ENCODE results near the gene OCIAD2. TPM values are rescaled to one million over a fixed set of nuclear protein-coding genes. Genes with fewer than 3 reads are reported as not detected.
"Not testable (repeated sequence)": the region's sequence is repeated elsewhere in the genome, so short reads cannot be mapped to it uniquely, and the experiment has no call there.

The OCIAD2 gene
- total and polyA plus RNA-seq, 2 experiments from 2014 or later = 32.6 to 178 TPM

- 100% methylated on average over 5 of the region's 5 CpGs for WGBS (ENCODE audit: low lambda C conversion rate, missing lambda C conversion rate)
- TF ChIP-seq EZH2phosphoT487 (IDR thresholded peaks at IDR 0.05; ENCODE audit: low read depth, severe bottlenecking, unreplicated experiment) (no peak), CTCF (IDR thresholded peaks at IDR 0.05; ENCODE audit: poor library complexity) (no peak)
- no peaks in the 10 kb centered on the region for H3K36me3 ChIP-seq (replicated peaks; ENCODE audit: insufficient read depth, low read depth)
- H4K20me1 ChIP-seq (ENCODE audit: insufficient read depth, poor library complexity, severe bottlenecking) = no peaks in the 10 kb centered on the region
- no peaks in the 10 kb centered on the region for H3K79me2 ChIP-seq
- H3K4me3 ChIP-seq = no peak overlapping the region
- DNase-seq (ENCODE audit: low spot score) = no peak
- H3K9me3 ChIP-seq (ENCODE audit: low read depth) = no peaks in the 10 kb centered on the region
- H3K4me1 ChIP-seq (ENCODE audit: insufficient read depth) = no peaks in the 10 kb centered on the region
- no peak overlapping the region for H3K27ac ChIP-seq
- no peak overlapping the region for H2AFZ ChIP-seq
- H3K4me2 ChIP-seq = no peak overlapping the region
- no peaks in the 10 kb centered on the region for H3K27me3 ChIP-seq
- H3K9me2 ChIP-seq (replicated peaks; ENCODE audit: insufficient read depth) = no peaks in the 10 kb centered on the region
Observed at GRCh38 chr4:48898733-48899431, 7.7 kb downstream of the OCIAD2 start.

- no peaks in the 10 kb centered on the region for H4K20me1 ChIP-seq (ENCODE audit: insufficient read depth, poor library complexity, severe bottlenecking)
- H2AFZ ChIP-seq = no peak overlapping the region
- no peak overlapping the region for H3K27ac ChIP-seq
- H3K79me2 ChIP-seq = no peaks in the 10 kb centered on the region
- TF ChIP-seq CTCF (IDR thresholded peaks at IDR 0.05; ENCODE audit: poor library complexity) = no peak
- TF ChIP-seq EZH2 (IDR thresholded peaks at IDR 0.05; ENCODE audit: borderline replicate concordance) = no peak
- no peak for TF ChIP-seq EZH2phosphoT487 (IDR thresholded peaks at IDR 0.05; ENCODE audit: low read depth, severe bottlenecking, unreplicated experiment)
- WGBS (ENCODE audit: low lambda C conversion rate, missing lambda C conversion rate) = 87% methylated on average over 3 of the region's 3 CpGs
- H3K4me2 ChIP-seq = no peak overlapping the region
- H3K9me3 ChIP-seq (ENCODE audit: low read depth) = no peaks in the 10 kb centered on the region
- H3K36me3 ChIP-seq (replicated peaks; ENCODE audit: insufficient read depth, low read depth) = peaks cover 6% of the 10 kb centered on the region
- no peaks in the 10 kb centered on the region for H3K9me2 ChIP-seq (replicated peaks; ENCODE audit: insufficient read depth)
- H3K4me1 ChIP-seq (ENCODE audit: insufficient read depth) = no peaks in the 10 kb centered on the region
- no peak for DNase-seq (ENCODE audit: low spot score)
- no peaks in the 10 kb centered on the region for H3K27me3 ChIP-seq
- no peak overlapping the region for H3K4me3 ChIP-seq
Observed at GRCh38 chr4:48896845-48897244, 9.7 kb downstream of the OCIAD2 start.

- Histone ChIP-seq H3K36me3 (replicated peaks; ENCODE audit: insufficient read depth, low read depth) (peaks cover 7% of the 10 kb centered on the region), H3K79me2 (no peaks in the 10 kb centered on the region), H3K4me2 (no peak overlapping the region), H2AFZ (no peak overlapping the region), H3K27ac (no peak overlapping the region), H3K9me2 (replicated peaks; ENCODE audit: insufficient read depth) (no peaks in the 10 kb centered on the region), H3K27me3 (no peaks in the 10 kb centered on the region), H3K4me1 (ENCODE audit: insufficient read depth) (no peaks in the 10 kb centered on the region), H4K20me1 (ENCODE audit: insufficient read depth, poor library complexity, severe bottlenecking) (no peaks in the 10 kb centered on the region), H3K9me3 (ENCODE audit: low read depth) (no peaks in the 10 kb centered on the region), H3K4me3 (no peak overlapping the region)
- TF ChIP-seq EZH2 (IDR thresholded peaks at IDR 0.05; ENCODE audit: borderline replicate concordance) = no peak
- TF ChIP-seq EZH2phosphoT487 (IDR thresholded peaks at IDR 0.05; ENCODE audit: low read depth, severe bottlenecking, unreplicated experiment) = no peak
- DNase-seq (ENCODE audit: low spot score) = no peak
Observed at GRCh38 chr4:48891028-48891619, 15.4 kb downstream of the OCIAD2 start.

GRCh38 chr4:48889750-48890149, 16.8 kb downstream of the OCIAD2 start:
- DNase-seq (ENCODE audit: low spot score); H3K27ac ChIP-seq; H3K9me2 ChIP-seq (replicated peaks; ENCODE audit: insufficient read depth); H3K9me3 ChIP-seq (ENCODE audit: low read depth); H3K79me2 ChIP-seq; H3K36me3 ChIP-seq (replicated peaks; ENCODE audit: insufficient read depth, low read depth); H3K4me2 ChIP-seq; H4K20me1 ChIP-seq (ENCODE audit: insufficient read depth, poor library complexity, severe bottlenecking); H2AFZ ChIP-seq; H3K27me3 ChIP-seq; H3K4me3 ChIP-seq; H3K4me1 ChIP-seq (ENCODE audit: insufficient read depth): not testable (repeated sequence)
- WGBS (ENCODE audit: low lambda C conversion rate, missing lambda C conversion rate) = 92% methylated on average over 3 of the region's 3 CpGs

- H3K79me2 ChIP-seq; H2AFZ ChIP-seq; H3K9me3 ChIP-seq (ENCODE audit: low read depth); H3K4me1 ChIP-seq (ENCODE audit: insufficient read depth); H4K20me1 ChIP-seq (ENCODE audit: insufficient read depth, poor library complexity, severe bottlenecking); H3K9me2 ChIP-seq (replicated peaks; ENCODE audit: insufficient read depth); H3K27me3 ChIP-seq; H3K27ac ChIP-seq; H3K4me2 ChIP-seq; H3K36me3 ChIP-seq (replicated peaks; ENCODE audit: insufficient read depth, low read depth); DNase-seq (ENCODE audit: low spot score); H3K4me3 ChIP-seq: not testable (repeated sequence)
- WGBS (ENCODE audit: low lambda C conversion rate, missing lambda C conversion rate) = 91% methylated on average over 3 of the region's 3 CpGs
Observed at GRCh38 chr4:48881646-48882045, 24.9 kb downstream of the OCIAD2 start.
